Gastroesophageal sphincter (tissue), 4 donors: ENCODE data around the gene SLC38A3. TPM values are rescaled to one million over a fixed set of nuclear protein-coding genes. Genes with fewer than 3 reads are reported as not detected.

Experiments
- ATAC-seq: fragments of 150-250 bp; one replicate; pipeline ENCODE4 v1.9.1; 2016; ENCODE audit warnings: mild to moderate bottlenecking, moderate library complexity
- H3K27ac ChIP-seq, 4 donors: fragments of 200-600 bp; sonication (generic) in 3 of 4; 1 replicate in 3 of 4; 2 replicates in 1 of 4; pipeline ENCODE4 v1.5.1; 2016 to 2019
- H3K27me3 ChIP-seq: fragments of 200-600 bp; sonication (generic); one replicate; pipeline ENCODE4 v1.5.1; 2019
- H3K36me3 ChIP-seq, 2 donors: fragments of 200-600 bp; sonication (generic); one replicate each; pipeline ENCODE4 v1.5.1; 2019; ENCODE audit warnings: control low read depth in 1 of 2
- H3K4me1 ChIP-seq, 3 donors: fragments of 200-600 bp; sonication (generic); 1 replicate in 2 of 3; 2 replicates in 1 of 3; pipeline ENCODE4 v1.5.1; 2016 to 2019; ENCODE audit warnings: control low read depth in 2 of 3
- H3K4me3 ChIP-seq, 2 donors: fragments of 200-600 bp; sonication (generic); one replicate each; pipeline ENCODE4 v1.5.1; 2019; ENCODE audit warnings: mild to moderate bottlenecking in 1 of 2, moderate library complexity in 1 of 2
- H3K9me3 ChIP-seq, 3 donors: fragments of 200-600 bp; sonication (generic); one replicate each; pipeline ENCODE4 v1.5.1; 2017 to 2019; ENCODE audit warnings: control low read depth in 2 of 3
- CTCF ChIP-seq, 4 experiments: fragments of 200-600 bp in 2 of 4; fragments of 450-650 bp in 2 of 4; sonication (generic) in 1 of 4; IDR thresholded peaks; one replicate each; pipeline ENCODE4 v1.5.1; 2017 to 2019; ENCODE audit warnings: antibody characterized with exemption in 4 of 4, mild to moderate bottlenecking in 2 of 4, moderate library complexity in 2 of 4
- EP300 ChIP-seq: sonication (generic); formaldehyde crosslinking; IDR thresholded peaks from one replicate; pipeline ENCODE4 v1.6.1; 2017; ENCODE audit warnings: antibody characterized with exemption, mild to moderate bottlenecking
- POLR2A ChIP-seq, 2 donors: fragments of 450-650 bp; IDR thresholded peaks; one replicate each; pipeline ENCODE4 v1.6.1; 2017; ENCODE audit warnings: antibody characterized with exemption in 2 of 2, mild to moderate bottlenecking in 2 of 2, moderate library complexity in 1 of 2
- POLR2AphosphoS5 ChIP-seq: sonication (generic); formaldehyde crosslinking; IDR thresholded peaks from one replicate; pipeline ENCODE4 v1.6.1; 2017; ENCODE audit warnings: antibody characterized with exemption
- WGBS, 2 donors: methylation state at CpG; one replicate each; pipeline ENCODE4 v1.1.5; 2018; ENCODE audit warnings: low coverage in 1 of 2; 5-methylcytosine and 5-hydroxymethylcytosine counted together
- total RNA-seq, 4 donors: library from RNA; depleted of rRNA; stranded (reverse); fragments of >200 nt; gene quantifications; one replicate each; pipeline ENCODE4 v1.1.0, GENCODE V29; 2016

SLC38A3 gene
- total RNA-seq, 4 donors from 2014 or later, result 0.35 TPM; not detected in 2

GRCh38 chr3:50157827-50158529 lies 47.1 kb upstream of the SLC38A3 start:
- Histone ChIP-seq H3K9me3 (no peaks in the 10 kb centered on the region), H3K36me3 (no peaks in the 10 kb centered on the region), H3K4me1 (peaks cover 0 to 87% (median 44%) of the 10 kb centered on the region in 3 donors), H3K4me3 (no peak overlapping the region), H3K27ac (peak overlapping the region in 3 of 4 donors; percentile 11 to 79 (median 57)), H3K27me3 (peaks cover 11% of the 10 kb centered on the region)
- WGBS, 2 donors, result 98% methylated on average over 5 of the region's 12 CpGs; no CpG with 5 or more reads in 1 of the 2 donors
- ATAC-seq, result no peak
- TF ChIP-seq POLR2A (IDR thresholded peaks at IDR 0.05) (no peak), CTCF (IDR thresholded peaks at IDR 0.05) (no peak), EP300 (no peak), POLR2AphosphoS5 (no peak)

GRCh38 chr3:50158530-50159146 lies 46.4 kb upstream of the SLC38A3 start:
- Histone ChIP-seq H3K36me3 (no peaks in the 10 kb centered on the region), H3K9me3 (no peaks in the 10 kb centered on the region), H3K4me1 (peaks cover 0 to 94% (median 48%) of the 10 kb centered on the region in 3 donors), H3K4me3 (no peak overlapping the region), H3K27ac (peak overlapping the region in 3 of 4 donors; percentile 57 to 87 (median 79)), H3K27me3 (peaks cover 11% of the 10 kb centered on the region)
- no peak for ATAC-seq
- TF ChIP-seq EP300, result no peak
- TF ChIP-seq CTCF (IDR thresholded peaks at IDR 0.05), result no peak
- WGBS, 2 donors, result 33 to 100% methylated on average over 1 to 2 of the region's 10 CpGs

GRCh38 chr3:50160561-50160983 lies 44.5 kb upstream of the SLC38A3 start:
- WGBS, 2 donors, result no CpG with 5 or more reads among the region's 7 CpGs
- H3K9me3 ChIP-seq, result no peaks in the 10 kb centered on the region
- peaks cover 11% of the 10 kb centered on the region for H3K27me3 ChIP-seq
- peaks cover 9 to 99% (median 59%) of the 10 kb centered on the region in 3 donors for H3K4me1 ChIP-seq
- TF ChIP-seq POLR2AphosphoS5, result no peak
- no peak for TF ChIP-seq POLR2A (IDR thresholded peaks at IDR 0.05)
- no peak for TF ChIP-seq CTCF (IDR thresholded peaks at IDR 0.05)
- TF ChIP-seq EP300, result no peak
- no peak overlapping the region for H3K4me3 ChIP-seq
- no peaks in the 10 kb centered on the region for H3K36me3 ChIP-seq
- peak; percentile 19 for ATAC-seq
- peak overlapping the region in 3 of 4 donors; percentile 83 to 94 (median 87) for H3K27ac ChIP-seq

GRCh38 chr3:50161320-50161719 lies 43.8 kb upstream of the SLC38A3 start:
- H3K27ac ChIP-seq, result peak overlapping the region in 3 of 4 donors; percentile 83 to 94 (median 87)
- H3K27me3 ChIP-seq, result peaks cover 5% of the 10 kb centered on the region
- WGBS, 2 donors, result 42% methylated on average over 8 of the region's 13 CpGs; no CpG with 5 or more reads in 1 of the 2 donors
- no peak overlapping the region for H3K4me3 ChIP-seq
- no peak for ATAC-seq
- H3K9me3 ChIP-seq, result no peaks in the 10 kb centered on the region
- H3K36me3 ChIP-seq, result no peaks in the 10 kb centered on the region
- TF ChIP-seq CTCF (IDR thresholded peaks at IDR 0.05) (no peak), POLR2AphosphoS5 (no peak), EP300 (no peak), POLR2A (IDR thresholded peaks at IDR 0.05) (no peak)
- H3K4me1 ChIP-seq, result peaks cover 9 to 99% (median 59%) of the 10 kb centered on the region in 3 donors
